HG02642 (cell line): ENCODE data around the gene UBAP1L.
"Not testable (repeated sequence)": the region's sequence is repeated elsewhere in the genome, so short reads cannot be mapped to it uniquely, and the experiment has no call there.

Experiments used
- ATAC-seq: cut with Tn5 transposase; IDR thresholded peaks from one replicate; pipeline ENCODE4 v1.9.1; 2021; ENCODE audit warnings: mild to moderate bottlenecking; ENCODE audit not compliant: unreplicated experiment, poor library complexity

UBAP1L gene

DNA sequence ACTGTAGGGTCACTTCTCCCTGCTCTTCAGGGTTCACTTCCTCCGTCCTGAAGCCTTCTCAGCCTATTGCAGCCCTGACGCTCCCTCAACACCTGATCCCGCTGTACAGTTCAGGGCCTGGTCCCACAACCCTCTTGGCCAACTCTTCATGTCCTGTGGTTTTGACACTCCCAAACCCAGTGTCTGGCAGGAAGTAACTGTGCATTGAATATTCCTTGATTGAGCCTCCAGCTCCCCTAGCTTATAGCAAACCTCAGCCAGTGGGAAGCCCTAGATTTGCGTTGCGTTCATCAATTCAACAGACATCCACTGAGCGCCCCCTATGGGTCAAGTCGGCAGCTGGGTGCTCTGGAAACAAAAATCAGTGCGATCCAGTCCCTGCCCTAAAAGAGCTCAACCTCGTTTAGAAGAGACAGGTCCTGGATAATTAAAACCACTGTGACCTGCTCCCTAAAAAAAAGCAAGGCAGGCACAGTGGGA is 13.5 kb downstream of the UBAP1L start:
- ATAC-seq, result no peak

DNA sequence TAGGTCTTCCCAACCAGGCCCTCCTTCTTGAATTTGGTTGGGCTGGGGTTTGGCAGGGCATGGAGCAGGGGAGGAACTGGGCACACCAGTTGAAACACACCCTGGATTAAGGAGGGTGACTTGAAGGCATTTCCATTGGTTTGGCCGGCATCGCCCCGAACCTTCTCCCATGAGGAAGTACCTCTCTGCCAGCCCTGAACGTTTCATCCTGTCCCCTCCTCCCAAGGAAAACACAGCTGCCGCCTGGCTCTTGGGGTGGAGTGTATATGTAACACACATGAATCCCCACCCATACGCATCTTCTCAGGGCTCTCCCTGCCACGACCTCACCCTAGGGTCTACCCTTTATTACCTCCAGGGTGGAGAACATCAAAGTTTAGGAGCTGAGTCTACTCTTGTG is 14.6 kb downstream of the UBAP1L start:
- no peak for ATAC-seq

DNA sequence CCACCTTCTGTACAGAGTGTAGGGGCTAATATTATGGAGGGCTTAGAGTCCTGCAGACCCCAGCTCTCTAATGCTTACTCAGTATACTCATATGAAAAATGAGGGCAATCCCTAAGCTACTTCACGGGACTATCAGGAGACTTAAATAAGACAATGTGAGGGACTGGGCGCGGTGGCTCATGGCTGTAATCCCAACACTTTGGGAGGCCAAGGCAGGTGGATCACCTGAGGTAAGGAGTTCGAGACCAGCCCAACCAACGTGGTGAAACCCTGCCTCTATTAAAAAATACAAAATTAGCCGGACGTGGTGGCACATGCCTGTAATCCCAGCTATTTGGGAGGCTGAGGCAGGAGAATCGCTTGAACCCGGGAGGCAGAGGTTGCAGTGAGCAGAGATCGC is 15.2 kb downstream of the UBAP1L start:
- not testable (repeated sequence) for ATAC-seq

DNA sequence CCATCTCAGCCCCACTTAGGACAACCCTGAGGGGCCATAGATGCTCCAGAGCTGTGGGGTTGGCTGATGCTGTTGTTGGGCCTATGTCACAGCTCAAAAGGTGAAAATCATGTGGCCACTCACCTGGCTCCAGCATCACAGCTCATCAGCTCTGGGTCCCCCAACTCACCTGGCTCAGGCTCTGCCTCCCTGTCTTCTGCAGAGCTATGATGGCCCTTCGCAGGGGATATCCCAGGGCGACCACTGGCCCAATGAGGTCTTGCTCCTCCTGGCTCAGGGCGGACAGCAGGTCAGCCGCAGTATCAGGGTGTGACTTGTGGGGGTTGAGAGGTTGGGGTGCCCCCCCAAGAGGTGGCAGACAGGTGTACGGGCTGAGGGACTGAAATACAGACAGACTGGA is 15.7 kb downstream of the UBAP1L start:
- ATAC-seq, result no peak

DNA sequence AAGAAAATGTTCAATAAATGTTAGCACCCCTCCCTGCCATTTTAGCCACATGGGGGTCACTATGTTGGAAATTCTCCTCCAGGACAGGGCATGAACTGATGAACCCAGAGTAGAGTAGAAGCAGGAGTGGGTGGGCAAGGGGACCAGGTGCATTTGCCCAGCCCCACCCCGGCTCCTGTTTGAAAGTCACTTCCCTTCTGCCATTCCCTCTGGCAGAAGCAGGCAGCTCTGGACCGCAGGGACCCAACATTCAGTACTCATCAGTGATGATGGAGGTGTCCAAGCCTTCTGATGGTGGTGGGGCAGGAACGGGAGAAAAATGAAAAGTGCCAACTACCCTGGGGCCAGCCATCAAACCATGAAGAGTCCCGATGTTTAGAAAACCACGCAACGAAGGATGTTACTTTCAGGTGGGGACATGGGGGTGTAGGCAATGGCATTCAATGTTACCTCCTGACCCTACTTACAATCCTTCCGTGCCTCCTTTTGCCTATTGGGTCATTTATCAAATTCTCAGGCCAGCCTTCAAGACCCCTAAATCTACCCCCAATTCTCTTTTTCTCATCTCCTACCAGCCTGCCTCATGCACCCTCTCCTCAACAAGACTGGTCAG is 17.2 kb downstream of the UBAP1L start:
- no peak for ATAC-seq

DNA sequence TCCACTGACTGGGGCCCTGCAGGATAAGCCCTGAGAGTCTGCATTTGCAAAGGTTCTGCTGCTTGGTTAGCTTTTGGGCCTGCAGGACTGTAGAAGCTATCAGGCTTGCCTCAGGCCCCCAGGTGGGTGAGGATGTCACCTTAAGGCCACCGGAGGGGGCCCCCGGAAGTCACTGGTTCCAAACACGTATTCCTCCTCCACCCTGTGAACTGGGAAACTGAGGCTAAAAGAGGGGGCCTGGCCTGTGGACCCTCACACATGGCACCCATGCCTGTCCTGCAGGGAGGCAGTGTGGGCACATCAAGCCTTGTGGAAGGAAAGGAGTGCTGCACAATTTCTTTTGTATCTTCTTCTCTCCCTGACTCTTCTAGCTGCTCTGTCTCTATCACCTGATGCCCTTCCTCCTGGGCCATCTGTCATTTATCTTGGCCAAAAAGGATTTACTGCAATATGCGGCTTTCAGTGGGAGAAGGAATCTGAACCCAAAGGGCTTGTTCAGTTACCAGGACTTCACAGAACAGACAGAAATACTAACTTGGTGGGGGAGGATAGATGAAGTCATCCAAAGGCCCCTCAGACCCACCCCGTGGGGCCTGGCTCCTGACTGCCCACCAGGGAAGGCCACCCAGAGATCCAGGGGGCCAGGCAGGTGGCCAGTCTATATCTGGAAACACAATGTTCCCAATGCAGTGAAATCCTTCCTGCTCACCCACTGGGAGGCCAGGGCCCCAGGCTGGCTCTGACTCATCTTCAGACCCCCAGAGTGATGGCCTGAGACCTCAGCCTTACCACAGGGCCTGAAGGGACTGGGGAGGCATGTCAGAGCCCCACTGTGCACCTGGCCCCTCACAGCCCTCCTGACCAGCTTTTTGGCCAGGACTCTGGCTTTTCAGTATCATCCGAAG is 18.3 kb downstream of the UBAP1L start:
- ATAC-seq, result no peak

DNA sequence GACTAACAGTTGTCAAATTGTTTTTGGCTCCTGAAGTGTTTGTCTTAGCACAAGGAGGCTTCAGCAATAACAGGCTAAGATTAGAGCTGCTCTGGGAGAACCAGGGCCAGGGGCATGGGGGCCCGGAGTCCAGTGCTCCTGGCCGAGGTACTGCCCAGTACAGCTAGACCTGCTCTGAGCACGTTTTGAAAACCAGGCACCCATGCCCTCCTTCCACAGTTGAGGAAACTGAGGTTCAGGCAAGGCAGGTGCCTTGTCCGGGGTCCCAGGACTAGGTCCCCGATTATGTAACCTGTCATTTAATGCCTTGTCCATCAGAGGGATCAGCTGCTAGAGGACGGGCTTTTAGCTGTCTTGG is 19.3 kb downstream of the UBAP1L start:
- ATAC-seq, result no peak

DNA sequence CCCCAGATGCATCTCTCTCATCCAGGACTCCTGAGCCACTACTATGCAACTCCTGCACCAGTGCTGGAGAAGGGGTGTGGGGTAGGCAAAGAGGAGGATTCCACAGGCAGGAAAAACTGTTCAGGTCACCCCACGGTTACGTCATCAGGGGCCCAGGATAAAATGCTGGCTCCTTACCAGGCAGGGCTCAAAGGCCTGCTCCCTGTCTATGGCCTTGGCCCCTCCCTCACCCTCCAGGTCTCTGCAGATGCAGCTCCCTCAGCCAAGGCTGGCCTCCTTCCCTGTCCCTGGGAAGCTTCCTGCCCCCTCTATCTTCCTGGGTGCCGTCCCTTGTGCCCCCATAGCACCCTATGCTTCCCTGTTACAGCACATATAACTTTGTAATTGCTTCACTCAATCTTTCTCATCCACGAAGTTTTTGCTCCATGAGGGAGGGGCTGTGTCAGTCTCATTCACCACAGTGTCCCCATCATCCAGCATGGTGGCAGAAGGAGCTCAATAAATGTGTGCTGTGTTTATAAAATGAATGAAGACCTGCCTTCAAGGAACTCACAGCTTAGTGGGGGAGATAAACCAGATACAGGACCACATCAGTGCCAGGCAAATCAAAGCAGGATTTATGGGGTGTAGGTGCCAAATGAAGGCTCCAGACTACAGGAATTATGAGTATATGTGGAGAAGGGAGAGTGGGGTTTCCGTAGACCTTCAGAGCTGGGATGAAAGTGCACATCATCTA is 19.8 kb downstream of the UBAP1L start:
- ATAC-seq, result no peak

DNA sequence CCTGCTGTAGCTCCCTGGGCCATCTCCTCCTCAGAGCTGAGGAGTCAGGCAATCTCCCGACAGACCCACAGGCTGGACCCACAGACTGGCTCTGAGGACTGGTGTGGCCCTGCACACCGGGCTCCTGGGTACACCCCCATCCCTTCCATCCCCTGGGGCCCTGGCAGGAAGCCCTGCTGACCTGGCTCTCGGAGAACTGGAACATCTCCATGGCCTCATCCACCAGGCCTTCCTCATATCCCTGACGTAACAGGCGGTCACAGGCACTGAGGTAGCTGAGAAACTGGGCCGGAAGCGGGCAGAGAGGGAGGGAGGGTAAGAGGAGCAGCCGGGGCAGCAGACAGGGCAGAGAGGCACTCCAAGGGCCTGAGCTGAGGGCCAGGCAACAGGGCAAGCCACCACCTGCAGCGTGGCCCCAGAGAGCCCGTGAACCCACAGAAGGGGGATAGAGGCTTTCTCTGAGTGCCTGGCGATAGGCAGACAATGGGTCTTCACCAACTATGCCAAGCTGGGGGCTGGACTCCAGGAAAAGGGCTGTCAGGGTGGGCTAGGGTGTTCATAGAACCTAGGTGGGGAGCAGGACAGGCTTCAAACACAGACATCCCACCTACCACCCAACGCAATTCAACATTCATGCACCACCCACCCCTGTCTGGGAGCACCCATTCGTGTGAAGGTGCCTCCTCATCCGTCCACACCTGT is 20.6 kb downstream of the UBAP1L start:
- ATAC-seq, result no peak

DNA sequence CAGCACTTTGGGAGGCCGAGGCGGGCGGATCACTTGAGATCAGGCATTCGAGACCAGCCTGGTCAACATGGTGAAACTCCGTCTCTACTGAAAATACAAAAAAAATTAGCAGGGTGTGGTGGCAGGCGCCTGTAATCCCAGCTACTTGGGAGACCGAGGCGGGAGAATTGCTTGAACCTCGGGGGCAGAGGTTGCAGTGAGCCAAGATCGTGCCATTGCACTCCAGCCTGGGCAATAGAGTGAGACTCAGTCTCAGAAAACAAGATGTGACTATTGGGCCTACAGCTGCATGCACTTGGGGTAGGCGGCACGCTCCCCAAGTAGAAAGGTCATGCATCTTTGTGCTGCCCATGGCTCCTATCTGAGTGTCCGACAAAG is 21.2 kb downstream of the UBAP1L start:
- ATAC-seq, result not testable (repeated sequence)

DNA sequence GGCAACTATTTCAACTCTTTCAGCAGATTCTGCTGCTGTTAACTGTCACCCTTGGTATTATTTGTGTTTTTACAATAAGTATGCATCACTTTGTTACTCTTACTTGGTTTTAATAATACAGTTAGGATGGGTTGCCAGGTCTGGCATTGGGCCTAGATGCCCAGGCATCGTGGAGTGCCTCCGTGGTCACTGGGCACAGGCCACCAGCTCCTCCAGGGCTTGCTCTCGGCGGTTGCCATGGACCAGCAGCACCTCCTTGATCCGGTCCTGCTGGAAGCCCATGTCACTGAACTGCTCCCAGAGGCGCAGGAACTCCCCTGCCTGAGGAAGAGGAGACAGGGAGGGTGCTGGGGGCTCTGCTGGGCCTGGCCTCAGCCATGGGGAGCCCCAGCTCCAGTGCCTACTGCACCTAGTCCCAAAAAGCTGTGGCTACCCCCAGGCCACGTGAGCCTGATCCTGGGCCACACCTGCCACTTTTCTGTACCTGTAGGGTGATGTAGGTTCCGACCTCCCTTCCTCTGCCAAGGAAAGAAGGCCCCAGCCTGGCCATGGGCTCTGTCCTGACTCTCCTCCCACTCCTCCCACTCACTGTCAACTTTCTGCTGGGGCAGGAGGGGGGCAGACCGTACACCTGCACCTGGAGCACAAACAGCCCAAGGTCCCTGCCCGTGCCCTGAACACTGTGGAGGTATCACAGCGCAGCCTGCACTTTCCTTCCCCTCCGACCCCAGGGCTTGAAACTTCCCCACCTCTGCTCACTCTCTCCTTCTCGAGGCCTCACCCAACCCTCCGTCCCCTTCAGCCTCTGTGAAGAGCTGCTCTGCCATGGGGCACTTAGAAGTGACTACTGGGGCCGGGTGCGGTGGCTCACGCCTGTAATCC is 21.8 kb downstream of the UBAP1L start:
- no peak for ATAC-seq

DNA sequence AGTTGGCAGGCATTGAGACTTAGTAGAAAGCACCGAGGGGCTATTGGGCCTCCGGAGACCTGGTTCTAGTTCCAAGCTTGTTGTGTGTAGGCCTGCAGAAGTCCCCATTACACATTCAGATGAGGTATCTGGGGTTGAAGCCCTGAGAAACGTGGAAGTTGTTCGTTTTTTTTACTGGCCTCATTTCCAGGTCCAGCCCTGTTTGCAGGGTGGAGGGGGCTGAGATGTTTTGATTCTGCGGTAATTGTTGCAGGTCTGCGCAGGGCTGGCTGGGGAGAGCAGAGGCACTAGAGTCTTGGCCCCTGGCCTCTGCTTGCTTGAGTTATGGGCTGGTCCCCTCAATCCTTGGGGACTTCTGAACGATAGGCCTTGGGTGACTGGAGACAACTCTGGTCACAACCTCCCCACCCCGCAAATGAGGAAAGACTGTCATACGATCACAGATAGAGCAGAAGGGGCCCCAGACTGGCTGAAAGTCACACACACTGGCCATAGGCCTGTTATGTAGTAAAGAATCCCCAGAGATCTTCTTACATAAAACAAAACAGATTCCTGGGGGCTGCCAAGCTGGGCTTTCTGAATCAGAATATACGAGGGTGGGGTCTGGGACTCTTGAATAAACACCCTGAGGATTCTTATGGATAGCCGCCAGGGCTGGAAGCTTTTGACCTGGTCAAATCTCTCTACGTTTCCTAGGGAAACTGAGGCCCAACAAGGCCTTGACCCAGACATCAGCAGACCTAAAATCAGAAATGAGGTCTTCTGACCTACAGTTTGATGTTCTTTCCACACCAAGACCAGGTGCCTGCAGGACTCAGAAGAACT is 22.8 kb downstream of the UBAP1L start:
- no peak for ATAC-seq

DNA sequence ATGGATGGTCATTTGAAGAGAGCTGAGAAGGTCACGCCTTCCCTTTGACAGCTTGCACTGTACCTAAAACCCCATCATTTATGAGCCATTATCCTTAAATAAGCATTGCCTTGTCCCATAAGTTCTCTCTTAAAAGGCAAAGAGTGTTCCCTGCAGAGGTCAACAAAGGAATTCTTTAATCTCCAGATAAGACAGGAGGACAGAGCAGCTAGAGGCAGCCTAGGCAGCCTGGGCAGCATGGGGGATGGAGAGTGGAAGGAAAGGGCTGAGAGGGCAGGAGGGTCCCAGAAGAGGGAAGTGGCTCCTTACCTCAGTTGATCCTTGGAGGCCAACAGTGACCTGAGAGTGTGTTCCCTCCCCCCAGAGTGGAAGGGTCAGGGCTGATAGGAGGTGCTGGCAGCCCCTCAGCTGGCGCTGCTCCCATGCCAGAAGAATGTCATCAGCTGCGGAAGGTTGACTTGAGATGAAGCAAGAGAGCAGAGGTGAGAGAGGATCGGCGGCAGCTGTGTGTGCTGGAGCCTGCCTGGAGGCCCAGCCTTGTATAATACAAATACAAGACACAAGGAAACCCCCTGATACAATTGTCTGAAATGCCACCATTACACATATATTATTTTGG is 25.7 kb downstream of the UBAP1L start:
- ATAC-seq, result no peak

DNA sequence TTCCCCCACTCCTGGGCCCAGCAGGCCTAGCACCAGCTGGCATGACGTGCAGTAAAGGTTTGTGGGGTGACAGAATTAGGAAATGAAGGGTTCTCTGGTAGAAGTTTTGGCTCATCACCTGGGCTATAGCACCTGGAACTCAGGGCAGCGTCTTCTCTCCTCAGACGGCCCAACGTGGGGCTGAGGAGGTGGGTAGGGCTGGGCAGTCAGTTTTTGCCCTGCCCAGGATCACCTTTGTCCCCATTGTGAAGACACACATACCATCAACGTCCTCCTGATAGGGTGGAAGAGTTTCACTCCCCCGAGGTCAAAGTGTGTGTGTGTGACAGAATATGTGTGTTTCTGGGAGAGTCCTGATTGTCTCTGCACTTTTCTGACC is 26.4 kb downstream of the UBAP1L start:
- ATAC-seq, result no peak

DNA sequence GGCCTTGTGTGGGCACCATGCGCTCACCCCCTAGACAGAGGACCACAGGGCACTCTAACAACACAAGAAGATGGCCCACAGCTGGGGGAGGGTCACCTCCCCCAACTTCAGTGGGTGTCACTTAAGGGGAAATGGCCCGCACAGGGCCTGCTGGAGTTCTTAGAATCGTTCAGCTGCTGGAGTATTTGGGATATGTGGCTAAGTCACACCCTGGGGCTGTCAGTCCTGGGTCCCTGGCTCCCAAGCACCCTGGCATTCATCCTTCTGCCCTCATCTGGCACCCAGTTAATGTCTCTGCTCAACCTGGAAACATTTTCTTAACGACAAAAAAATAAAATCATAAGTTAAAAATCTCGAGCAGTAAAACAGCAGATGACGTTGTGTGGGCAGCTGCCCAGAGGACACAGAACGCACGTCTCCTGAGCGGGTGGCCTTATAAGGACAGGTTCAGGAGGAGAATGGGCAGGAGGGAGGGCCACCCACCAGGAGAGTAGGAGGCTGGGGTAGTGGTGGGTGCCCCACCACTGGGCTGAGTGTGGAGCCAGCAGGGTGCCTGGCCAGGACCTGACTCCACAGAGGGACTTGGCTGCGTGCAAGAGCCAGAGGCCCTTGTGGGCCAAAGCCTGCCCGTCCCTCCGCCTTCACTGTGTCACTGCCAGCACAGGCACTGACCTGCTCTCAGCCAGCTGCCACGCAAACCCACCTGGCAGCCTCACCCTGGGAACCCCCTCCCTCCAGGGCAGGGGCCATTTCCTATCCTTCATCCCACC is 26.9 kb downstream of the UBAP1L start:
- no peak for ATAC-seq

DNA sequence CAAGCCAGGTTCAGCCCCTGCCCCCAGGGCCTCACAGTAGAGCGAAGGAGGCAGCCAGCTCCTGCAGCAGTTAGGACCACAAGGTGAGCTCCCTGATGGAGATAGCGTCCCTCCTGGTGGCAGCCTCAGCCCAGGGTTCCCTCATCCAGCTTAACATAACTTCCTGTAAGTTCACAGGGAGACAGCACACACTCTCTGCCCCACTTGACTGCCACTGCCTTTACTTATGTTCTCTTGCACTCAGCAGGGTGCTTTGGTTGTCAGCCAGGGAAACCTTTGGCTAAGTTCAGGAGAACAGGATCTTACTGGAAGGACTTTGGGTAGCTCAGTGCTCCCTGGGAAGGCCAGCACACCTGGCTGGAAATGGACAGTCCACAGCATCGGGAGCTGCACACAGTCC is 27.6 kb downstream of the UBAP1L start:
- ATAC-seq, result no peak

DNA sequence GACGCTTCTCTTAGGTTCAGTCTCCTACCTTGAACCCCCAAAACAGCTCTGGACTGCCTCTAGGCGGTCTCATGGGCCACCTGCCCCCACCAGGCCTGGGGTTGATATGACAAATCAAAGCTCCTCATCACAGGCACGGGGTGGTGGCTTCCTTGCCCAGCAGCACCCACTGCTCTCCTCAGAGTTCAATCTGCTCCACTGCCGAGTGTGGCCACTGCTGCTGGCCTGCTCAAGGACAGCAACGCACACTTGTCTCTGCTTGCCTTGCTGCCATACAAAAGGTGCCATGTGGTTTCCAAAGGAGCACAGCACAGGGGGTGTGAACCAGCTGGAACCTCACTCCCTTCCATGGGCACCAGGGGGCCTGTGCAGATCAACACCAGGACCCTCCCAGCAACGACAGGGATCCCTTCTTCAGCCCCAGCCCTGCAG is 28.3 kb downstream of the UBAP1L start:
- no peak for ATAC-seq
